ENCODE measurements around the gene RPL18.
"Not testable (repeated sequence)": the region's sequence is repeated elsewhere in the genome, so short reads cannot be mapped to it uniquely, and the experiment has no call there.

The RPL18 gene

DNA sequence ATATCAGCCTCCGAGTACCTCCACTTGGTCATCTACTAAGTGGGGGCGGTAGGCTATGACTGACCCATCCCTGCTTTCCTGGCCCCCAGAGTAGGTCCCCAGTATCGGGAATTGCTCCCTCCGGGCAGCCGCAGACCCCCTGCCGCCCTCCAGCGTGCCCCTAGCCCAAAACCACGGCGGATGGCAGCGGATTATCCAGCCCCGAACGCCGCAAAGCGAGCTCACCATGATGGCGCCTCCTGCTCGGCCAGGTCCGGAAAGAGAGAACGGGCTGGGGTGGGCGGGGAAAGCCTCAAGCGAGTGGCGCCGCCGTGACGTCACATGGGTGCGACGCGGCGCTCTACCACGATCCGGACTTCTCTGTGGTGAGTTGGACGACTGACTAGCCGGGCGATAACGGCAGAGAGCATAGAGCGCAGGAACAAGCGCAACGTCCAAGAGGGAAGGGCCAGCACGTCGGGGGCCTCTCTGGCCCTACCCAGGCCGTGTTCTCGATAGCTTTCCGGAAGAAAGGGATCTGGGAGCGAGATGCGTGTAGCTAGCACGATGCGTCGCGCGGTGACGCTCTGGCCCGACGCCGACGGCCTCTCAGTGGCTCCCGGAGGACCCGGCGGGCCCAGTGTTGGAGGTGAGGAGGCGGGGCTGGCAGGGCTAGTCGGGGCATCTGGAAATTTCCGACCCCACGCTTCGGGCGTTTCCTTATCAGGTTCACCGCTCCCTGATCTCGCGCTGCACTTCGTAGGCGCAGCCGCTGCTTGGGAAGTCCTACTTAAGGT lies at the start of gene RPL18, which contains the start of gene SPHK2:
Gene RPL18 (minus strand): TSS at position 263 of the 776 bp plus-strand sequence. CDS start 35 bp downstream, at position 228.
Gene SPHK2 (plus strand): TSS at position 591 of the 776 bp plus-strand sequence. CDS start 1,009 bp downstream, outside the sequence.
- peak; percentile 99 for DNase-seq (ENCODE audit: low spot score)

- DNase-seq (ENCODE audit: low spot score): no peak
These were observed 49.8 kb upstream of the RPL18 start for GRCh38 chr19:48668761-48669160.

DNA sequence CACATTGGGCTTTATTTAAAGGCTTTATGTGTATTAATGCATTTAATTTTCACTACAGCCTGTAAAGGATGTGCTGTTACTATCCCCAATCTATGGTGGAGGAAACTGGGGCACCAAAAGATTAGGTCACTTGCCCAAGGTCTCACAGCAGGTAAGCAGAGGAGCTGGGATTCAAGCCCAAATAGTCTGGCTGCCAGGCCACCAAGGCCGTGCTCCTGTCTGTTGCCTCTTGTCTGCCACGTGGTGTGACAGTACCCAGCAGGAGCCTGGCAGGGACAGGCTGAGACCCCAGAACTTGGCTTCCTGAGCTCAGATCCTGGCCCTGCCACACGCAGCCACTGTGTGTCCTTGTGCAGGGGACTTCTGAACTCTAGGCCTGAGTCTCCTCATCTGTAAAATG lies 49.4 kb upstream of the RPL18 start:
- DNase-seq (ENCODE audit: low spot score): no peak

GRCh38 chr19:48665786-48666185 lies 46.8 kb upstream of the RPL18 start:
- DNase-seq (ENCODE audit: low spot score): no peak

GRCh38 chr19:48664476-48664875 lies 45.5 kb upstream of the RPL18 start:
- DNase-seq (ENCODE audit: low spot score): no peak

DNA sequence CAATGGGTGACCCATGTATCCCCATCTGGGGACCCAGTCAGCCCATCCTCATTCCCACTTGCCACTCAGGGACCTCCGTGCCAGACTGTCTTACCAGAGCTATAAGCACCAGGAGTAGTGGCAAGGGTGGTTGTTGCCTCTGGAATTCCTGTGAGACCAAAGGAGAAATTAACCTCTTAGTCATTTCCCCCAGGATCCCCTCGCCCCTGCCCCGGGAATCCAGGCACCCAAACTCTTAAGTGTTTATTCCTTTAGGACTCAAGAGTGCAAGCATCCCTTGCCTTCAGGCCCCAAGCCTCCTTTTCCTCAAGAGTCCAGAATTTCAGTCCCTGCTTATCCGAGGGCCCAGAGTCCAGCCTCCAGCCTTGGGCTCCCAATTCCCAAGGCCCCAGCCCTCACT lies 44.7 kb upstream of the RPL18 start:
- no peak for DNase-seq (ENCODE audit: low spot score)

- DNase-seq (ENCODE audit: low spot score): no peak
These were observed 42.7 kb upstream of the RPL18 start for GRCh38 chr19:48661711-48662090.

DNA sequence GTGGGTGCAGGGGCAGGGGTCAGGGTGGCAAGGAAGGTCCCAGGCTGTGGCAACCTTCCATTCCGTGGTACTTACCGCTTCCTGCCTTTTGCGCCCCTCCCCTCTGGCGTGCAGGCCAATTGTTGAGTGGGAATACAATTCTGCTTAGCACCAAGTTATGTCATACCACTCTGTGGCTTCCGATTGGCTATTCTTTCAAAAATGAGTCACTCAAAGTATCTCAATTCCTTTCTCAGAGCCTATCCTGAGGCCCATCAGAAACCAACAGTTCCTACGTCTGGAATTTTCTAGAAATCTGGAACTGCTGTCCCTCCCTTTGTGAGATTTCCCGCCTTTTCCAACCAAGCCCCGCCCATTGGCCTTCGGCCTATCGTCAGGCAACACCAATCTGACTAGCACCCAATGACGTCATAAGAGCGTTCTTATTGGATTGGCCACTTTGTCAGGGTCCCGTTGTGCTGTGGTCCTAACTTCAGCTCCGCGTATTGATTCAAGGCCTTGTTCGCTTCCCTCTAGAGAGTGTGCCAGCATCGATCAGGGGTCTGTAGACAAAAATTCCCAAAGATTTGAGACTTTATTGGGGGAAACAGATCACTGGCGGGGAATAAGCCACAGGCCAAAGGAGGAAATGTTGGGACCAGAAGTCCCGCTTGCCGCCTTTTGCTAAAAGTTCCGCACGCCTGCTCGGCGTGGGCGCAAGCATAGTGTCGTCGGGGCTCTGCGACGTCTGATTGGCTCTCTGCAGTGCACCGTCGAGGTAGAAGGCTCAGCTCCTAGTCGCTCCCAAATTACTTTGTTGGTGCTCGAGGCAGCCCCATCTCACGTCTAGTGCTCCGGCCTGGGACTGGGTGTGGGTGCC lies 42.1 kb upstream of the RPL18 start:
- no peak for DNase-seq (ENCODE audit: low spot score)

DNA sequence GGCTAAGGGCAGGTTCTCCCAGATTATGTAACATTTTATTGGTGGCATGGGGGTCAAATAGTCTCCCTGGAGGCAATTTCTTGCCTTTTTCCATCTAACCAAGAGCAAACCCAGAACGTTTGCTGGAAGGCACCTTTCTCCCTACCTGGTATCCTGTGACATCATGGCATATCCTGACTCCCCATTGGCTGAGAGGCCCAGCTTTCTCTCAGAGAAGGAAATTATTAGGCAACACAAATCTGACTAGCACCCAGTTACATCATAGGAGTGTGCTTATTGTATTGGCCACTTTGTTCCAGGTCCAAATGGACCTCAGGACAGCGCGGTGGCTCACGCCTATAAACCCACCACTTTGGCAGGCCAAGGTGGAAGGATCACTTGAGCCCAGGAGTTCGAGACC lies 40.8 kb upstream of the RPL18 start:
- DNase-seq (ENCODE audit: low spot score): no peak

GRCh38 chr19:48658483-48658882 lies 39.5 kb upstream of the RPL18 start:
- DNase-seq (ENCODE audit: low spot score): no peak

GRCh38 chr19:48657828-48658227 lies 38.9 kb upstream of the RPL18 start:
- DNase-seq (ENCODE audit: low spot score): not testable (repeated sequence)

- DNase-seq (ENCODE audit: low spot score): no peak
These were observed 38.0 kb upstream of the RPL18 start for GRCh38 chr19:48656840-48657474.

DNA sequence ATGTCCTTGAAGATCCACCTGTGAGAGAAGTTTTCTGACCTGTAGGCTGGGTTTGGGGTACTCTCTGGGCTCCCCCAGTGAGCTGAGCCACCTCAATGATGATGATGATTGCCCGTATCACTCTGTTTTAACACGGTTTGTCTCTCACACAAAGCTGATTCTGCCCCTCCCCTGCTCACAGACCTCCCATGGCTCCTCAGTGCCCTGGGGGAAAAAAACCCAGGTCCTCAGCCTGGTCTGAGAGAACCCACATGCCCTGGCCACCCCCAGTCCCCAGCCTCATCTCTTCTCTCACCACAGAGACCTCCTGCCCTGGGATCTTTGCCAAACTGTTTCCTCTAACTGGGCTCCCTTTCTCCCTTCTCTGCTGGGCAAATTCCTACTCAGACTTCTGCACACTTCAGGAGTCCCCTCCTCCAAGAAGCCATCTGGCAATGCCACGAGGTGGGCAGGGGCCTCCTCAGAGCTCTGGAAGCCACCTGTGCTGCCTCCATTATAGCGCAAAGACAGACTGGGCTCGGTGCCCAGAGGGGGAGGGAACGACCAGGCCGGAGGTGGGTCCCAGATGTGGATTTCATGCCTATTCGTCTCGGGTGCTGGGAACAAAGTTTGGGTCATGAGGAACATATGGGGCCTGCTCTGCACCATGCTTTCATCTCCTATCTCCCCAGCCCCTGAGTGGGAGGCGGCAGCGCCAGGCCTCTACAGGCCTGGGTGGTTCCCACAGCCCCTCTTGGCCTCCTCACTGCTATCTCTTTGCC lies 35.5 kb upstream of the RPL18 start:
- no peak for DNase-seq (ENCODE audit: low spot score)

- no peak for DNase-seq (ENCODE audit: low spot score)
These were observed 32.7 kb upstream of the RPL18 start for GRCh38 chr19:48651683-48652048.

DNA sequence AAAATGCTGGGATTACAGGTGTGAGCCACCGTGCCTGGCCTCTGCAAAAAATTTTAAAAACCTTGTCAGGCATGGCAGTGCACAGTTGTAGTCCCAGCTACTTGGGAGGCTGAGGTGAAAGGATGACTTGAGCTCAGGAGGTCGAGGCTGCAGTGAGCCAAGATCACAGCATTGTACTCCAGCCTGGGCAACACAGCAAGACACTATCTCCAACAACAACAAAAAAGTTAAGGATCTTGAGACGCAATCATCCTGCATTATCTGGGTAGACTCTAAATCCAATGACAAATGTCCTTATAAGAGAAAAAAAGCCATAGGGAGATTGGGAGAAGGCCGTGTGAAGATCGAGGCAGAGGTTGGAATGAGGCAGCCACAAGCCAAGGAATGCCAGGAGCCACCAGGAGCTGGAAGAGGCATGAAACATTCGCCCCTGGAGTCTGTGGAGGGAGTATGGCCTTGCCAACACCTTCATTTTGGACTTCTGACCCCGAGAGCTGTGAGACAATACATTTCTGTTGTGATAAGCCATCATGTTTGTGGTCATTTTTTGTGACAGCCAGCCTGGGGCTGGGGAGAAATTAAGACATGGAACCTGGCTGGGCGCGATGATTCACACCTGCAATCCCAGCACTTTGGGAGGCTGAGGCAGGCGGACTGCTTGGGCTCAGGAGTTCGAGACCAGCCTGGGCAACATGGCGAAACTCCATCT lies 32.1 kb upstream of the RPL18 start:
- no peak for DNase-seq (ENCODE audit: low spot score)

GRCh38 chr19:48648134-48648533 lies 29.2 kb upstream of the RPL18 start:
- no peak for DNase-seq (ENCODE audit: low spot score)

DNA sequence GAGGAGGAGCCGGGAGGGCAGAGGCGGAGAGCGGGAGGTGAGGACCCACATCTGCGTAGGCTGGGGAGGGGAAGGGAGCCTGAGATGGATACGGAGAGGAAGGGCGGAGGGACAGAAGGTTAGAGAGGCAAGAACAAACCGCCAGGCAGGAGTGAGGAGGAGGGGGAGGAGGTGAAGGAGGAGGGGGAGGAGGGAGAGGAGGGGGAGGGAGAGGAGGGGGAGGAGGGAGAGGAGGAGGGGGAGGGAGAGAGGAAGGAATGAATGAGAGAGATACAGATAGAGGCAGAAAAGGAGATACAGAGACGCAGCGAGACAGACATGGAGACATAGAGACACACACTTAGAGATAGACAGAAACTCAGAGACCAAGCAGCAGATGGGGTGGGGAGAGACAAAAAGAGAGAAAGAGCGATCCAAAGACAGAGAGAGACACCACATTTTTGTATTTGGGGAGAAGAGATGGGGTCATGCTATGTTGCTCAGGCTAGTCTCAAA lies 27.8 kb upstream of the RPL18 start:
- DNase-seq (ENCODE audit: low spot score): no peak

- peak; percentile 95 for DNase-seq (ENCODE audit: low spot score)
These were observed 27.2 kb upstream of the RPL18 start, which contains the start of gene CA11 for GRCh38 chr19:48646001-48646721. CA11 (minus strand) TSS chr19:48646187; CDS start chr19:48645632, 555 bp downstream.

GRCh38 chr19:48645620-48646000 lies 26.6 kb upstream of the RPL18 start:
- DNase-seq (ENCODE audit: low spot score): no peak
